ENCODE results near the gene ERF.

DNA sequence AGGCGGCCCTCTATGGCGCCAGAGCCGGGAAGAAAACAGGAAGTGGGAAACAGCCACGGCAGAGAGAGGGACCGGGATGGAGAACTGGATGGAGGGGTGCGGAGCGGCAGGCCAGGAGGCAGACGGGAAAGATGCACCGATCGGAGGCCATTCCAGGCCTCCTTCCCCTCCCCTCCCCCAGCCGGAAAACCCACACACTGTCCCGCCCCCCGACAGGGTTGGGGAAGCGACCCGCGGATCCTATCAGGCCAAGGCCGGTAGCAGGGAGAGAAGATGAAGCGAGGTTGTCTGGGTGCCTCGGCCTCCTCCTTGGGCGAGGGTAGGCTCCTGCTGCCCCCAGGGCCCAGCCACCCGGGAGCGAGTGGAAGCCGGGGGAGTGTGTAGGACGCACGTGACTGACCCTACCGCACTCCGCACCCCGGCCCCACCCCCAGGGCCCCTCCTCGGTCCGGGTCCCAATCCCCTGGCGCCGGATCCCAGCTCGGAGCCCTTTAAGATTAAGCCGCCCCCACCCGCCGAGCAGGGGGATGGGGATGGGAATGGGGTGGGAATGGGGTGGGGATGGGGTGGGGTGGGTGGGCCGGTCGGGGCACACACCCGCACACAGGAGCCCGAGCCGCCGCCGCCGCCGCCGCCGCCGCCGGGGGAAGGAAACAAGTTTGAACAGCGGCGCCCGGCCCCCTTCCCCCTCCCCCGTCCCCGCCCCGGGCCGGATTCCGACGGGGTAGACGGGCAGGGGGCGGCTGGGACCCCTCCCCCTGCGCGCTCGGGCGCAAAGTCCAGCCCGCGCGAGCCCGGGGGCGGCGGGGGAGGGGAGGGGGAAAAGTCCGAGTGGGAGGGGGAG lies 1.5 kb downstream of the ERF start:
- TF ChIP-seq, protein P1, sequence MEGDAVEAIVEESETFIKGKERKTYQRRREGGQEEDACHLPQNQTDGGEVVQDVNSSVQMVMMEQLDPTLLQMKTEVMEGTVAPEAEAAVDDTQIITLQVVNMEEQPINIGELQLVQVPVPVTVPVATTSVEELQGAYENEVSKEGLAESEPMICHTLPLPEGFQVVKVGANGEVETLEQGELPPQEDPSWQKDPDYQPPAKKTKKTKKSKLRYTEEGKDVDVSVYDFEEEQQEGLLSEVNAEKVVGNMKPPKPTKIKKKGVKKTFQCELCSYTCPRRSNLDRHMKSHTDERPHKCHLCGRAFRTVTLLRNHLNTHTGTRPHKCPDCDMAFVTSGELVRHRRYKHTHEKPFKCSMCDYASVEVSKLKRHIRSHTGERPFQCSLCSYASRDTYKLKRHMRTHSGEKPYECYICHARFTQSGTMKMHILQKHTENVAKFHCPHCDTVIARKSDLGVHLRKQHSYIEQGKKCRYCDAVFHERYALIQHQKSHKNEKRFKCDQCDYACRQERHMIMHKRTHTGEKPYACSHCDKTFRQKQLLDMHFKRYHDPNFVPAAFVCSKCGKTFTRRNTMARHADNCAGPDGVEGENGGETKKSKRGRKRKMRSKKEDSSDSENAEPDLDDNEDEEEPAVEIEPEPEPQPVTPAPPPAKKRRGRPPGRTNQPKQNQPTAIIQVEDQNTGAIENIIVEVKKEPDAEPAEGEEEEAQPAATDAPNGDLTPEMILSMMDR (IDR thresholded peaks at IDR 0.05 in 2 of 3, conservative IDR thresholded peaks at IDR 0.05 in 1 of 3; ENCODE audit: borderline replicate concordance in 1 of 3, insufficient read depth in 1 of 3, low read depth in 2 of 3, low read length in 2 of 3) = no peak
- TF ChIP-seq ZBTB33 (IDR thresholded peaks at IDR 0.05; ENCODE audit: extremely low read depth, insufficient replicate concordance, low read length) (no peak), EZH2phosphoT487 (IDR thresholded peaks at IDR 0.05; ENCODE audit: borderline replicate concordance) (no peak), ZNF274 (IDR thresholded peaks at IDR 0.05; ENCODE audit: low read depth, low read length) (no peak)
